Activated CD4-positive, alpha-beta T cell treated with anti-CD3 and anti-CD28 coated beads, Interleukin-2, Interleukin-6, amounts not matched to agents 100 ng/mL and 50 ng/mL, durations not matched to agents 16 hours and 8 hours (primary cell): ENCODE data around the gene OBP2B.
"Not testable (repeated sequence)": the region's sequence is repeated elsewhere in the genome, so short reads cannot be mapped to it uniquely, and the experiment has no call there.

ENCODE experiments used
- DNase-seq: peaks from one replicate; pipeline ENCODE4 v3.0.0-alpha.2; 2020

OBP2B gene

DNA sequence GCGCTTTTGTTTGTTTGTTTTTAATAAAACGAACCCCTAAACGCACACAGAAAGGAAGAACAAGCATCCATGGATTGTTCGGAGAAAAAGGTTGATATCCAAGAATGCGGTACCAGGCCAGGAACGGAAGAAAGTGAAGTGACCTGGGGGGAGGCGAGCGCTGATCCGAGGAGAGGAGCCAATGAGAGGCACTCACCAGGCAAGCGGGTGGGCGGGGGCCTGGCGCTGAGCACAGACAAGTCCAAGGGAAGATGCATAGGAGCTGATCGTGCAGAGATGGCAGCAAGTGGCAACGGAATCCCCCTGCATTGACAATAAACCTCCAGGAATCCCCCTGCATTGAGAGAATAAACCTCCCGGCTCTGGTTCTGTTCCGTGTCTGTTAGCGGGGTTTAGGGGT is 8.4 kb downstream of the OBP2B start:
- DNase-seq: no peak

DNA sequence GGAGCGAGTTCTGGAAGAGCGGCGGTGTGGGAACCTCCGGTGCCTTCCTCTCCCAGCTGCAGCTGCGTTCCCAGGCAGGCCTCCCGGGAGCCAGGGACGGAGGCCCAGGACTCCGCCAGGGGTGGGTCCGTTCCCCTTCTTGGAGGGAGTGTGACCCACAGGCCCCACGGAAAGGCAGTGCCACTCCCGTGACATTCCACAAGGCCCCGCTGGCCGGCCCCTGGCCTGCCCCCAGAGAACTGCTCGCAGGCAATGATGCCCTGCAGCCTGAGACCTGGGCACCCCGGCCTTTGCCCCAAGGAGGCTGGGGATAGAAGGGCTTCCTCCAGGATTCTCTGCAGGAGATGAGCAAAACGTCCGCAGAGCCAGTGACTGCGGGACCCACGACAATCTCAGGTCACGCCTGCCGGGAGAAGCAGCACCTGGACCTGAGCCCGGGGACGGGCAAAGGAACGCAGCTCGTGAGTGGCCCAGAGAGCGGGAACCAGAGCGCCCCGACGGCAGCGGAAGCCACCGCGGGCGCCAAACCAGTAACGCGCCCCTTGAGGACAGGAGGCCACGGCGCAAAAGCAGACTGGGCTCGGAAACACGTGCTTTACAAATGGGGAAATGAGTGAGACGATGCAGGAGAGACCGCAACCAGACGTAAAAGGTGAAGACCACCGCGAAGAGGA is 9.3 kb downstream of the OBP2B start:
- peak; percentile 45 for DNase-seq

DNA sequence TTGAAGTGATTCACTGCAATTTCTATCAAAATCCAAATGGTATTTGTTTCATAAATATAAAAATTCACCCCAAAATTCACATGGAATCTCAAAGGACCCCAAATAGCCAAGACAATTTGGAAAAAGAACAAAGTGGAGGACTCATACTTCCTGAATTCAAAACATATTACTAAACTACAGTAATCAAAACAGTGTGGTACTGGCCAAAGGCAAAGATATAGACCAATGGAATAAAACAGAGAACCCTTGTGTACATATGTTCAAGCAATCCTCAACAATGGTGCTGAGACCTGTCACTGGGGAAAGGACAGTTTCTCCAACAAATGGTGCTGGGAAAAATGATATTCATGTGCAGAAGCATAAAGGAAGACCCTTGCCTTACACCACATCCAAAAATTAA is 14.0 kb downstream of the OBP2B start:
- DNase-seq: no peak

DNA sequence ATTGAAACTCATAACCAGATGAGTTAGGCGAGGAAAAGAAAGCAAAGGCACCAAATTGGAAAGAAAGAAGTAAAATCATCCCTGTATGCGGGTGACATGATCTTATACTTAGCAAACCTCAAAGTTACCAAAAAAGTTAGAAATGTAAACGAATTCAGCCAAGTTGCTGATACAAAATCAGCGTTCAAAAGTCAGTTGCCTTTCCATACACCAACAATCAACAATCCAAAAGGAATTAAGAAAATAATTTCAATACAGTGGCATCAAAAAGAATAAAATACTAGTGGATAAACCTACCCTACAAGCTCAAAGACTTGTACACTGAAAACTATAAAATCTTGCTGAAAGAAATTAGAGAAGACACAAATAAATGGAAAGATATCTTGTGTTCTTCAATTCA is 14.5 kb downstream of the OBP2B start:
- DNase-seq: no peak

DNA sequence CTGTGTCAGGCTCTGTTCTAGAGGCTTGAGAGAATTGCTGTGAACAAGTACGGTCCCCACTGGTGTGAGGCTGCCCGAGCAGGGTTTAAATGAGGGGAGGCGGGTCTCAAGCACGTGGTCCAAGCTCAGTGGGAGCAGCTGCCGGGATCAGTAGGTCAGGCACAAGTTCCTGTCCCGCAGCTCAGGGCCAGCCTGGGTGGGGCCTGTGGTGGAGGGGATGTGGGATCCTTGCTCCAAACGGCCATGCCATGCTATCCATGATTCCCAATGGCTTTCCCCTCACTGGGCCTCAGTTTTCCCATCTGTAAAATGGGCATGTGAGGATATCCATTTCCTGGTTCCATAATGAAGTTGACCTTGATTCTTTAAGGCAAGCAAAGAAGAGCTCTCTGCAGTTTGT is 17.1 kb downstream of the OBP2B start:
- no peak for DNase-seq

DNA sequence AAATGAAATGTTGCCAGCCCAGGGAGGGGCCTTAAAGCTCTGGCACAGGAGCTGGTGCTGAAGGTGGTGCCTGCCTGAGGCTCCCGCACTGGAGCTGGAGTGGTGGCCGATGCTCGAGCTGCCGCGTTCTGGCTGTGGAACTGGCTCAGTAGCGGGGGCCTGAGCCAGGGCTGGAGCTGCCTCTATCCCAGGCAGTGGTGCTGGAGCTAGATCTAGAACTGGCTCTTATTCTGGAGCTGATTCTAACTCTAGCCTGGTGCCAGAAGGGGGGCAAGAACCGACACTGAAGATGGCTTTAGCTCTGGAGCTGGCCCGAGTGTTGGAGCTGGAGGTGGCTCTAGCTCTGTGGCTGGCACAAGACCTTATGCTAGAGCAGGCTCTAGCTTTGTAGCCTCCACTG is 19.2 kb downstream of the OBP2B start:
- no peak for DNase-seq

DNA sequence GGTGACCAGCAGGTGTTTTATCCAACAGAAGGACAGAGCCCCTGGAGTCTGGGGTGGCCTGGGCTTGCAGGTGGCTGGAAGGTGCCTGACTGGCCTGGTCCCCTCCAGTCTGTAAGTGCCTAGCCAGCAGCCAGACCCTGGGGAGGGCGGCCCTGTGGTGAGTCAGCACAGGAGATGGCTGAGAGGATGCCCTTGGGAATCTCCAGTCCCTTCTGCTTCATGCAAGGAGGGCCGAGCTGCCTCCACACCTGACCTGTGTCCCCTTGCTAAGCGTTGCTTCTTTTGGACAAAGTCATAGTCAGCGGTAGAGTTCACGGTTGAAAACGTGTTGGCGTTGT is 20.2 kb downstream of the OBP2B start:
- DNase-seq: no peak

DNA sequence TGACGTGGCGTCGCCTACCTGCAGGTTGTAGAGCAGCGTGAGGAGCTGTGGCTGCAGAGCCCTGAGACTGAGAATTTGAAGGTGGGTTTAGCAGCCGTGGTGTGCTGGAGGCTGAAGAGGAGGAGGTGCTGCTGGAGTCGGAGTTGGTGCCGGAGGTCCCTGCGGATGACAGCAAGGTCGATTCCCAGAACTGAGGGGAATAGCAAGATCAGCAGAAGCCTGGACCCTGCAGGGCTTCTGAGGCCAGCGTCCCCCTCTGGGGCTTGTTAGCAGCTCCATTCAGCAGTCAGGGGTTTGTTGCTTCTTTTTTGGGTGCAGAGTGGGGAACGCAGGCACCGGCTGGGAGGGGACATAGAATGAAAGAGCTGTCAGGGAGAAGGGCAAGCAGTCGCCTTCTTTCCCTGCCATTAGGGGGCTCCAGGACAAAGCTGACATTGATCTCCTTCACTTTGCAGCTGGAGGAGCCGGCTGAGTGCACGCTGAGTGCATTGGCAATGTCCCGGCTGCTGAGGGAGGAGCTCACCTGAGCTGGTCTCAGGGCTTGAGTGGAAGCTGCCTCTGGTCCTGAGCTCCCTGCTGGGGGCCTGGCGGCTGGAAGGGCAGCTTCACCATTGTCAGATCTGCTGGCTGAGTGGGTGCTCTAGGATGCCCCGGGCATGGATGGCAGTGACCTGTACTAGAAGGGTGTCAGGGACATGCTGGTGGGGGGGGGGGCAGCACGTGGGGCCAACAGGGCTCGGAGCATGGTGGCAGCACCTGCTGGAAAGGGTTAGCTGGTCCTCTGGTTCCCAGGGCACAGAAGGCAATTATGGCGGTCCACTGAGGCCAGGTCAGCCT is 20.8 kb downstream of the OBP2B start:
- no peak for DNase-seq

DNA sequence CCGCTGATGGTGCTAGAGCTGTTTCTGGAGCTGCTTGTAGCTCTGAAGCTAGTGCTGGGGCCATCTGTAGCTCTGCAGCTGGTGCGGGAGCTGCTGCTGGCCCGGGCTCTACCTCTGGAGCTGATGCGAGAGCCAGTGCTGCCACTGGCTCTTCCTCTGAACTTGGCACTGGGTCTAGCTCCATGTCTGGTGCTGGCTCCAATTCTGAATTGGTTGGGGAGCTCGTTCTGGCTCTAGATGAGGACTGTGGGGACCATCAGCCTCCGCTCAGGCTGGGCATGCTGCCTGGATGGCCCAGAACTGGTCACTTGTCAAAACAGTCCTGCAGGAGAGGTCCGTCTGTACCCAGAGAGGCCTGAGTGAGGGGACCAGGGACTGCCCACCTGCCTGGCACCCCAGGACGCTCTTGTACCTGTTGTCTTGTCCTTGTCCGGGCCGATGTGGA is 21.5 kb downstream of the OBP2B start:
- no peak for DNase-seq

DNA sequence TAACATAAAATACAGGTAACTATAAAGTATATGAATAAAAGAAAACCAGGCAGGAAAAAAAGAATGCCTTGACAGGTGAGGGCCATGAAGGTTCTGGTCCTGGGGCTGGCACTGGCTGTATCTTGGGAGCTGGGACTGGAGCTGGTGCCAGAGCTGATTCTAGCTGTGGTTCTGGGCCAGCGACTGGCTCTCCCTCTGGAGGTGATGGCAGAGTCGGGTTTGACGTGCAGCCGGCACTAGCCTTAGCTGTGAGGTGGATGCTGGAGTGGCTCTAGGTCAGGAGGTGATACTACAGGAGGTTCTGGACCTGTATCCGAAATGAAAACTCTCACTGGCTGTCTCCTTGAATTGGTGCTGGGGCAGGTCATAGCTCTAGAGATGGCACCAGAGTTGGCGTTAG is 22.3 kb downstream of the OBP2B start:
- no peak for DNase-seq

DNA sequence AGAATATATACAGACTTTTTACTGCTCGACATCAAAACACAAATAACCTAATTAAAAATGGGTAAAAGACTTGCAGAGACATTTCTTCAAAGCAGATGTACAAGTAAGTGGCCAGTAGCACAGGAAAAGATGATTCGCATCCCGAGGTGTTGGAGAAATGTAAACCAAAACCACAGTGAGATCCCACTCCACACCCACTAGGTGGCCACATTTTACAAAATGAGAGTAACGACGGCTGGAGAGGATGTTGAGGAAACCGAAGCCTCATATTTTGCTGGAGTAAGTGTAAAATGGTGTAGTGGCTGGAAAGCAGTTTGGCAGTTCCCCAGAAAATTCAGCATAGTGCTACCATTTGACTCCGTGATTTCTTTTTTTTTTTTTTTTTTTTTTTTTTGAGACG is 24.1 kb downstream of the OBP2B start:
- DNase-seq: peak; percentile 72

DNA sequence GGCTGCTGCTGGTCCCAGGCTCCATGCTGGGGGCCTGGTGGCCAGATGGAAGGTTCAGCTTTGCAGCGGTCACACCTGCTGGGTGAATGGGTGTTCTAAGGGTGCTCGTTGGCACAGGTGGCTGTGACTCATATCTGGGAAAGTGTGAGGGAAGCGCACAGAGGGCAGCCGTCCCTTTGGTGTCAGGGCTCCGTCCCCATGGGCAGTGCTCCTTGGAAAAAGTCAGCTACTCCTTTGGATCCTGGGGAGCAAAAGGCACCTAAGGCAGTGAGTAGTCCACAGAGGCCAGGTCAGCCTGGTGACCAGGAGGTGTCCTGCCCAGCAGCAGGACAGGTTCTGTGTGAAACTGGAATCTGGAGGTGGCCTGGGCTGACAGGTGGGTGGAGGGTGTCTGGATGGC is 26.9 kb downstream of the OBP2B start:
- no peak for DNase-seq

DNA sequence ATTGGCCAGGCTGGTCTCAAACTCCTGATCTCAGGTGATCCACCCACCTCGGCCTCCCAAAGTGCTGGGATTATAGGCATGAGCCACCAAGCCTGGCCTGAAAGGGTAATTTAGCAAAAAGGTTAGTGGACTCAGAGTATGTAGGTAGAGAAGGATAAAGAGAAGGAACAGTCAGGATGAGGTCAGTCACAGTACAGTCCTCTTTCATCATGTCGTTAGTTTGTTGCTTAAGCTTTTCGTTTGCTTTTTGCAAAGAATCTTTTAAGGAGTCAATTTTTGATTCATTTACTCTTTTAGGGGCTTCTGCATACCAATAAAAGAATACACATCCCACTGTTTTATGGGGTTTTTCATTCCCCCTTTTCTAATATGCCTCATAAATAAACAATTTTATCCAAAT is 27.5 kb downstream of the OBP2B start:
- DNase-seq: no peak

DNA sequence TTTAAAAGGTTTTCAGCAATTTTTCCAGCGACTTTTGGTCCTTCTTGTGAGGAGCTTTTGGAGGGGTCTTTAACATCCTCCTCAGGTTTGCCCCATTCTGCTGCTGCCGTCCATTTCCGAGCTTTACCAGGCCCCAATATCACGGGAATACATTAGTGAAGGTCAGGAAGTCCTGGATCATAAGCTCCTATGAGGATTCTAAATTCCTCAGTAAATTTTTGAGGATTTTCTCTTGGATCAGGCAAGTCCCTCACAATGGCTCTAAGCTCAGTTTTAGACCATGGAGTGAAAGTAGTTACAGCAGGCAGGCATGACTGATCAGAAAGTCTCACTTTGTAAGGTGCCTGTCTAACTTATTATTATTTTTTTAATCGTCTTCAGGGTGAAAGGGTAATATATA is 28.1 kb downstream of the OBP2B start:
- no peak for DNase-seq

DNA sequence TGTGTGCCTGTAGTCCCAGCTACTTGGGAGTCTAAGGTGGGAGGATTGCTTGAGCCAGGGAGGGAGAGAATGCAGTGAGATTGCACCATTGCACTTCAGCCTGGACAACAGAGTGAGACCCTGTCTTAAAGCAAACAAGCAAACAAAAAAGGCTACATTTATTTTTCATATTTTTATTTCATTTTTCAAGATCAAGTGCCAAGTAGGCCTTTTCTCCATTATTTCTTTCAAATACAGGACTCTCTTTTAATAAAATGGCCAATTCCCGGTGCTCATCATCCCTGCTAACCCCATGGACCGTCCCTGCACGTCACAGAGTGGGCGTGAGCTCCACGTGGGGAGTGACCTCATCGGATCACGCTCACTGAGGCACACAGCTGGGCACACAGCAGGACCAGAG is 36.0 kb downstream of the OBP2B start:
- DNase-seq: no peak

DNA sequence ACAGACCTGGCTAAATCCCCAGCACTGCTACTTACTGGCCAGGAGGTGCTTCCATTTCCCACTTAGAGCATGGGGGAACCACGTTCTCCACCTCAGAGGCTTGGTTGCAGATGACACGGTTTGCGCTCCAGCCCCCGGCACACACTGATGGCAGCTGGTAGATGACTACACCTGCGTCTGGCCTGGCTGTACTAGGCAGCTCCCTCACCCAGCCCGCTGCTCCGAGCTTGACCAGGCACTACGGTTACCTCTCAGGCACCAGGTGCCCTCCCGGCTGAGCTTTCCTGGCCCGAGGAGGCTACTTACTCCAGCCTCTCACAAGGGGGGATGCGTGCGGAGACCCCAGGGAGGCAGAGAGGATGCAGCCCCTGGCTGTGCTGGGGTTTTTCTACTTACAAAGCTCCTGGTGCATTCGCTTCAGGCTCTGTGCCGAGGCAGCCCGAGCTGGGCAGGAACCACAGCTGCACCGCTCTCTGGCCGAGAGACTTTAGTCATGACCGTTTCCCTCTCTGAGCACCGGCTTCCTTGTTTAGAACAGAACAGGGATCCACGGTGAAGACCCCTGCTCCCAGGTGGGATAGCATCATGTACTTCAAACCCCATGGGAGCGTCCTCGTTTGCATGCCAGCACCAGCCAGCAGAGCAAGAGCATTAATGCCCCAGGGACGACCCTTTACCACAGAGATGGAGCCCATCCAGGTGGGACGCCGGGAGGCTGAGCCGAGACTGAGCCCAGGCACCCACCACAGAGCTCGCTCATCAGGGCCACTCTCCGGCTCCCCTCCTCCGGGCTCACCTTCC is 37.7 kb downstream of the OBP2B start:
- no peak for DNase-seq

DNA sequence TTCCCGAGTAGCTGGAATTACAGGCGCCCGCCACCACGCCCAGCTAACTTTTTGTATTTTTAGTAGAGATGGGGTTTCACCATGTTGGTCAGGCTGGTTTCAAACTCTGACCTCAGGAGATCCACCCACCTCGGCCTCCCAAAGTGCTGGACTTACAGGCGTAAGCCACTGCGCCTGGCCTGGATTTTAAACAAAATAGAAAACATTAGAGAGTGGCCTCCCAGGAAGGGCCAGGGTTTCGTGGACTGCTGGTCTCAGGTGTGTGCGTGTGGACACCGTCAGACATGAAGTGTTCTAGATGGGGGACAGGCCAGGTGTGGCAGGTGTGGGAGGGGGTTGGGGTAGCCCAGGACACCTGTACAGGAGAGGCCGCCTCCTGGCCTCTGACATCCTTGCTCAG is 38.3 kb downstream of the OBP2B start:
- no peak for DNase-seq

DNA sequence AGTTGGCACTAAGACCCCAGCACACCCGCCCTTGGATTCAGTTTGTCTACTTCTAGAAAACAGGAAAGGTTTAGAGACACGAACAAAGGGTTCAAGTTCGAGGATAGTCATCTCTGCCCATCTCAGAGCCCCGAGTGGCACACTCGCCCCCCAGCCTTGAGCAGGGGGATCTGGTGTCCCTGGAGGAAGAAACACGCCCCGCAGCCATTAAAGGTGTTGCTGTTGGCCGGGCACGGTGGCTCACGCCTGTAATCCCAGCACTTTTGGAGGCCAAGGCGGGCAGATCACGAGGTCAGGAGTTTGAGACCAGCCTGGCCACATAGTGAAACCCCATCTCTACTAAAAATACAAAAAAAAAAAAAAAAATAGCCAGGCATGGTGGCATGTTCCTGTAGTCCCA is 39.4 kb downstream of the OBP2B start:
- DNase-seq: not testable (repeated sequence)

DNA sequence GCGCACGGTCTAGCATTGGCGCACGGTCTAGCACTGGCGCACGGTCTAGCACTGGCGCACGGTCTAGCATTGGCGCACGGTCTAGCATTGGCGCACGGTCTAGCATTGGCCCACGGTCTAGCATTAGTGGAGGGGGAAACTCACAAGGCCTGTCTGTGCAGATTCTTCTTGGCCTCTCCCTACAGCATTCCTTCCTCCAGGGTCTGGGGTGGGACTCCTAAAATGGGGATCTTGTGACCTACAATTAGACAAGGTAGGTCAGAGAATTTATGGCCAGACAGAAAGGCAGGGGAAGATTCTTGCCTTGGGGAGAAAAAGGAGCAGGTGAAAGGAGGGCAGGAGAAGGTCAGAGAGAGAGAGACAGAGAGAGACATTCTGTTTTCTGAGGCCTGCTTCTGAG is 39.9 kb downstream of the OBP2B start:
- DNase-seq: no peak

DNA sequence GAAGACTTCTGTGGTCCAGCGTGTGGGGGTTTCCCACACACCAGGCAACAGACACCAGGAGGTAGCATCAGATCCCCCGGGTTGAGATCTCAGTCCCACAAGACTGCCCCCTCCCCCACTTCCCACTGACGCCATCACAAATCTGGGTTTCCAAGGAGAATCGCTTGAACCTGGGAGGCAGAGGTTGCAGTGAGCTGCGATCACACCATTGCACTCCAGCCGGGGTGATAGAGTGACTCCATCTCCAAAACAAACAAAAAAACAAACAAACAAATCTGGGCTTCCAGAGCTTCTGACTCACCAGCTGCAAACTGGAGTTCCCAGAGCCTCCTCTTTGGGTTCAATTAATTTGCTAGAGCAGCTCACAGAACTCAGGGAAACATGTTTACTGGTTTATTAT is 40.6 kb downstream of the OBP2B start:
- DNase-seq: no peak

DNA sequence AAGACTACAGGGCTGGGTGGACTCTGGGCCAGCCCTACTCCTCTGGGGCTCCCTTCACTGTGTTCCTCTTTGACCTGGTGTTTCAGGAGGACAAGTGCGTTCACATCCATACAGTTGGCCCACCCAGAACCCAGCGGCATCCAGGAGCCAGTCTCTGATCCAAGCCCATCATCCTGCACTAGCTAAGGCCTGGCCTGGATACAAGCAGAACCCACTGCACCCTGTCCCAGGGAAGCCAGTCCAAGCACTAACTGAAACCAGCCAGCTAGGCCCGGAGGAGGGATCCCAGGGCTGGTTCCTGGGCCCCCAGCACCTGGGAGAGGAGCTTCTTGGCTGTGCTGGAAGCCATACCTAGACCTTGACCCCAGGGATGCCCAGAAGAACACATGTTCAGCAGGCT is 41.3 kb downstream of the OBP2B start:
- DNase-seq: no peak

DNA sequence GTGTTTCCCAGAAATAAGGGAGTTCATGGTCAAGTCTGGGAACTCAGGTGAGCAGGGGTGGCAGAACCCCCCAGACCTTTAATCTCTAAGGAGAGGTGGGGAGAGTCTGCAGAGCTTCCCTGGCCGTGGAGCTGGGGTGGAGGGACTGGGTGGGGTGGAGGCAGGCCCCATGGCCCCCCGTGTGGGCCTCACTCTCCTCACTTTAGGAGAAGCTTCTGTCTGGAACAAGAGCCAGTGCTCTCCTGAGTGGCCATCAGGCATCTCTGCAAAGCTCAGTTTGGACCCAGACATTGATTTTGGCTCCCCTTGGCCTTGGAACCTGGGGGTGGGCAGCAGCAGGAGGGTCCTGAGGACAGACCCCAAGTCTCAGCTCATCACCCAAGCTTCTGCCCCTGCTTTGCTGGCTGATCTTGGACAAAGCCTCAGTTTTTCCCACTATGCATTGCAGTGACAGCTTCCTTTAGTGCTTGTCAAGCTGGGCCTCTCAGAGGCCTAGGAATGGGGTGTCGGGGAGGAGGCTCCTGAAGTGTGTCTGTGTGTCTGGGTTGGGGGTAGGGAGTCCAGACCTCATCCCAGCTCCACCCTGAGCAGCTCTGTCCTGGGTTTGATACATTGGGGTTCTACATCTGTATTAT is 41.8 kb downstream of the OBP2B start:
- no peak for DNase-seq

DNA sequence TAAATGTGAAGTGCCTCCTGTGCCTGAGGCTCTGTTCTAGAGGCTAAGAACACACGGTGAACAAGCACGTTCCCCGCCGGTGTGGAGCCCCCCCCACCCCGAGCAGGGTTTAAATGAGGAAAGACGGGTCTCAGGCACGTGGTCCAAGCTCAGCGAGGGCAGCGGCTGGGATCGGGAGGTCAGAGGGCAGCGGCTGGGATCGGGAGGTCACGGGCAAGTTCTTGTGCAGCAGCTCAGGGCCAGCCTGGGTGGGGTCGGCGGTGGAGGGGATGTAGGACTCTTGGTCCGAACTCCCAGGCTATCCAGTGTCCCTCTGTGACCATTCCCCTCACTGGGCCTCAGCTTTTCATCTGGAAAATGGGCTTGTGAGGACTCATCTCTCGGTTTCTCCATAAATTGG is 42.7 kb downstream of the OBP2B start:
- no peak for DNase-seq

DNA sequence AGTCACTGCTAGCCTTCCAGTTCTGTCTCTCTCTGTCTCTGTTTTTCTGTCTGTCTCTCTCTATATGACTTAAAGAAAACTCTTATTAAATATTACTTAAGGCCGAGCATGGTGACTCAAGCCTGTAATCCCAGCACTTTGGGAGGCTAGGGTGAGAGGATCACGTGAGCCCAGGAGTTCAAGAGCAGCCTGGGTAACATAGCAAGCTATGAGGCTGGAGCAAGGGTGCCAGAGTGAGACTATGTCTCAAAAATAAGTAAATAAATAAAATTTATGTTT is 43.7 kb downstream of the OBP2B start:
- DNase-seq: no peak
